Endothelial cell of umbilical vein (primary cell): ENCODE measurements around the gene TXNDC12. TPM values are rescaled to one million over a fixed set of nuclear protein-coding genes. Genes with fewer than 3 reads are reported as not detected.

ENCODE experiments used
- BruUV-seq: library from RNA; stranded (reverse); fragments of 400-500 nt; replicated peaks from 2 replicates; lab custom pipeline; 2021; lab: Mats Ljungman, UMichigan
- CTCF ChIA-PET: fragments of 300-600, 350-600 bp; sonication (Branson Sonifier 250); formaldehyde crosslinking; loops from one replicate; lab custom pipeline; 2021; ENCODE audit warnings: antibody characterized with exemption, inconsistent platforms; lab: Charles Lee
- POLR2A ChIA-PET: fragments of 300-600, 350-600 bp; sonication (Branson Sonifier 250); formaldehyde crosslinking; loops from one replicate; lab custom pipeline; 2021; ENCODE audit warnings: antibody characterized with exemption, inconsistent platforms; lab: Charles Lee
- DNase-seq: peaks from one replicate; pipeline ENCODE4 v3.0.0-alpha.2; 2011; ENCODE audit warnings: low read depth, low spot score
- FAIRE-seq: peaks from 2 replicates; lab custom pipeline; 2011; peaks lifted over from hg19 to GRCh38; lab: Jason Lieb, UNC
- H2AFZ ChIP-seq: 2 replicates; pipeline ENCODE4 v1.6.0; 2012; ENCODE audit warnings: low read depth, low read length, control low read depth, inconsistent platforms
- H3K27ac ChIP-seq: 2 replicates; pipeline ENCODE4 v1.5.1; 2011; ENCODE audit warnings: low read depth, mild to moderate bottlenecking, control low read depth, low read length, moderate library complexity; ENCODE audit not compliant: insufficient read depth
- H3K27me3 ChIP-seq, 2 experiments: 2 replicates each; pipeline versions ENCODE4 v1.6.0 to v1.6.1; 2011; ENCODE audit warnings: low read length in 2 of 2, mixed read lengths in 1 of 2; ENCODE audit not compliant: control insufficient read depth in 2 of 2, insufficient read depth in 2 of 2
- H3K36me3 ChIP-seq, 2 experiments: 2 replicates in 1 of 2; 3 replicates in 1 of 2; pipeline ENCODE4 v1.5.1; 2011; ENCODE audit warnings: low read length in 2 of 2, mild to moderate bottlenecking in 1 of 2, moderate library complexity in 1 of 2; ENCODE audit not compliant: control insufficient read depth in 2 of 2, insufficient read depth in 2 of 2; ENCODE audit errors: extremely low read depth in 1 of 2
- H3K4me1 ChIP-seq: 3 replicates; pipeline ENCODE4 v1.5.1; 2011; ENCODE audit warnings: mild to moderate bottlenecking, low read length; ENCODE audit not compliant: control insufficient read depth, insufficient read depth; ENCODE audit errors: extremely low read depth
- H3K4me2 ChIP-seq: 2 replicates; pipeline ENCODE4 v1.6.1; 2011; ENCODE audit warnings: low read length, control low read depth, mixed read lengths; ENCODE audit not compliant: insufficient read depth
- H3K4me3 ChIP-seq, 3 experiments: fragments of 200-600 bp in 1 of 3; sonication (generic), shearing (Covaris generic) in 1 of 3; replicated peaks in 1 of 3; 2 replicates each; pipeline ENCODE4 v1.5.1; 2011 to 2016; ENCODE audit warnings: control low read depth in 3 of 3, low read length in 3 of 3, mild to moderate bottlenecking in 2 of 3, inconsistent platforms in 1 of 3, low read depth in 1 of 3, moderate library complexity in 1 of 3; ENCODE audit not compliant: insufficient read depth in 1 of 3
- H3K79me2 ChIP-seq: 2 replicates; pipeline ENCODE4 v1.6.0; 2012; ENCODE audit warnings: low read length, inconsistent platforms; ENCODE audit not compliant: control insufficient read depth, insufficient read depth
- H3K9ac ChIP-seq: replicated peaks from 2 replicates; pipeline ENCODE3; 2011; ENCODE audit warnings: low read length, control low read depth; ENCODE audit not compliant: insufficient read depth; ENCODE audit errors: extremely low read depth
- H3K9me1 ChIP-seq: replicated peaks from 3 replicates; pipeline ENCODE4 v1.6.0; 2011; ENCODE audit warnings: mild to moderate bottlenecking, low read length; ENCODE audit not compliant: control insufficient read depth, insufficient read depth; ENCODE audit errors: extremely low read depth
- H3K9me3 ChIP-seq: replicated peaks from 2 replicates; pipeline ENCODE4 v1.5.1; 2012; ENCODE audit warnings: low read length, inconsistent platforms; ENCODE audit not compliant: control insufficient read depth, insufficient read depth
- H4K20me1 ChIP-seq: replicated peaks from 2 replicates; pipeline ENCODE3; 2011; ENCODE audit warnings: mild to moderate bottlenecking, low read length; ENCODE audit not compliant: control insufficient read depth, insufficient read depth; ENCODE audit errors: extremely low read depth
- CTCF ChIP-seq, 2 donors: IDR thresholded peaks; 1 replicate in 1 of 2; 2 replicates in 1 of 2; pipeline ENCODE4 v1.5.1; 2011; ENCODE audit warnings: low read length in 2 of 2, mild to moderate bottlenecking in 2 of 2, moderate library complexity in 2 of 2, control low read depth in 1 of 2, inconsistent platforms in 1 of 2, low read depth in 1 of 2; ENCODE audit not compliant: insufficient read depth in 1 of 2; ENCODE audit errors: extremely low read depth in 1 of 2
- EZH2 ChIP-seq: IDR thresholded peaks from 2 replicates; pipeline ENCODE4 v1.6.1; 2012; ENCODE audit warnings: borderline replicate concordance, low read depth, mild to moderate bottlenecking, moderate library complexity, low read length, inconsistent platforms; ENCODE audit not compliant: severe bottlenecking
- FOS ChIP-seq: IDR thresholded peaks from 2 replicates; pipeline ENCODE4 v1.6.1; 2011; ENCODE audit warnings: mild to moderate bottlenecking, low read length, moderate library complexity, borderline replicate concordance; ENCODE audit not compliant: insufficient read depth
- GATA2 ChIP-seq: IDR thresholded peaks from 2 replicates; pipeline ENCODE4 v1.7.0; 2011; ENCODE audit warnings: low read depth, mild to moderate bottlenecking, moderate library complexity, mixed read lengths, low read length; ENCODE audit not compliant: insufficient read length, insufficient read depth
- JUN ChIP-seq: IDR thresholded peaks from 2 replicates; pipeline ENCODE4 v1.6.1; 2011; ENCODE audit warnings: borderline replicate concordance, low read depth; ENCODE audit not compliant: insufficient read length, insufficient read depth
- MAX ChIP-seq: IDR thresholded peaks from 2 replicates; pipeline ENCODE4 v1.6.1; 2011; ENCODE audit not compliant: insufficient read depth, insufficient read length
- MYC ChIP-seq: IDR thresholded peaks from one replicate; pipeline ENCODE4 v1.6.1; 2011; ENCODE audit warnings: mild to moderate bottlenecking, low read depth, low read length
- POLR2A ChIP-seq: IDR thresholded peaks from 2 replicates; pipeline ENCODE4 v1.6.1; 2012; ENCODE audit warnings: low read depth, mild to moderate bottlenecking, control low read depth, low read length
- POLR2AphosphoS5 ChIP-seq: IDR thresholded peaks from 2 replicates; pipeline ENCODE4 v1.6.1; 2012; ENCODE audit warnings: low read depth, mild to moderate bottlenecking, control low read depth, low read length, moderate library complexity; ENCODE audit not compliant: insufficient read depth
- dilution Hi-C: fragments of 300-500 bp; cut with MboI; formaldehyde crosslinking; loops from one replicate; pipeline ENCODE4 v1.15.0; 2019; ENCODE audit warnings: low sequenced_read_pairs; ENCODE audit not compliant: extremely low pct_ligation_motif_present
- intact Hi-C: fragments of 100-400 bp; cut with micrococcal nuclease; formaldehyde crosslinking; loops from one replicate; pipeline ENCODE4 v1.10.0; 2022
- polyA plus RNA-seq, 4 experiments: library from polyadenylated mRNA; depleted of rRNA in 3 of 4; stranded (reverse) in 3 of 4; unstranded in 1 of 4; fragments of >200 nt; gene quantifications; 2 replicates each; pipeline versions ENCODE4 v1.2.1 to v1.2.3, GENCODE V29; 2011 to 2012; ENCODE audit warnings: missing spikeins in 1 of 4
- total RNA-seq: library from RNA; stranded (reverse); gene quantifications from 2 replicates; pipeline ENCODE4 v1.2.3, GENCODE V29; 2021

Gene TXNDC12
- total and polyA plus RNA-seq, 2 donors (not counting 3 experiments of a cell fraction or from before 2014, with no cell fraction given) = 33.7 to 57.4 TPM

- Histone ChIP-seq H4K20me1 (no peaks in the 10 kb centered on the region), H3K4me3 (no peak overlapping the region), H3K27me3 (no peaks in the 10 kb centered on the region), H3K79me2 (peaks cover 59% of the 10 kb centered on the region), H3K4me2 (no peak overlapping the region), H3K36me3 (peaks cover 9 to 17% of the 10 kb centered on the region in 2 experiments), H2AFZ (no peak overlapping the region), H3K27ac (no peak overlapping the region), H3K9ac (no peak overlapping the region), H3K9me1 (no peaks in the 10 kb centered on the region), H3K4me1 (peaks cover 20% of the 10 kb centered on the region), H3K9me3 (no peaks in the 10 kb centered on the region)
- BruUV-seq = no TSS peak
- TF ChIP-seq EZH2 = no peak
- no peak for TF ChIP-seq JUN
- no peak for TF ChIP-seq POLR2AphosphoS5
- TF ChIP-seq CTCF (IDR thresholded peaks at IDR 0.05; ENCODE audit: extremely low read depth in 1 of 2, insufficient read depth in 1 of 2, low read depth in 1 of 2, low read length in 2 of 2) = no peak
- TF ChIP-seq GATA2 = no peak
- TF ChIP-seq FOS = no peak
- TF ChIP-seq MYC = no peak
- TF ChIP-seq POLR2A = no peak
- no peak for TF ChIP-seq MAX
- no peak for DNase-seq
- POLR2A ChIA-PET = no interaction called here
- FAIRE-seq = no peak
- dilution Hi-C loops (no loop called here), intact Hi-C loops (loop anchor here (5.0 kb wide), 1 partner anchor 308 kb away; the partner anchor contains the start of gene CC2D1B)
- CTCF ChIA-PET = interaction anchor here (0.9 kb wide), 1 partner anchor 161 kb away, joined by 3 read pairs; no protein-coding TSS in a partner anchor
These were observed 4.3 kb upstream of the TXNDC12 start for GRCh38 chr1:52059321-52059720.
